Keratinocyte (primary cell): ENCODE results near the gene RNPEP. TPM values are rescaled to one million over a fixed set of nuclear protein-coding genes. Genes with fewer than 3 reads are reported as not detected.

Experiments
- DNase-seq: peaks from one replicate; pipeline ENCODE4 v3.0.0-alpha.2; 2011; ENCODE audit warnings: low read depth, missing footprints, low spot score
- FAIRE-seq: peaks from 2 replicates; lab custom pipeline; 2011; peaks lifted over from hg19 to GRCh38; lab: Jason Lieb, UNC
- H2AFZ ChIP-seq: 2 replicates; pipeline ENCODE4 v1.6.0; 2012; ENCODE audit warnings: low read length, control low read depth, inconsistent platforms; ENCODE audit not compliant: control insufficient read depth
- H3K27ac ChIP-seq: 2 replicates; pipeline ENCODE4 v1.5.1; 2011; ENCODE audit warnings: low read length; ENCODE audit not compliant: control insufficient read depth, insufficient read depth
- H3K27me3 ChIP-seq: 3 replicates; pipeline ENCODE4 v1.6.0; 2011; ENCODE audit warnings: low read length; ENCODE audit not compliant: control insufficient read depth, insufficient read depth; ENCODE audit errors: extremely low read depth
- H3K36me3 ChIP-seq, 2 experiments: 2 replicates in 1 of 2; 3 replicates in 1 of 2; pipeline ENCODE4 v1.5.1; 2011; ENCODE audit warnings: low read length in 2 of 2, mild to moderate bottlenecking in 1 of 2; ENCODE audit not compliant: control insufficient read depth in 2 of 2, insufficient read depth in 2 of 2; ENCODE audit errors: extremely low read depth in 1 of 2
- H3K4me1 ChIP-seq: 3 replicates; pipeline ENCODE4 v1.5.1; 2011; ENCODE audit warnings: low read length; ENCODE audit not compliant: control insufficient read depth, insufficient read depth; ENCODE audit errors: extremely low read depth
- H3K4me2 ChIP-seq: 3 replicates; pipeline ENCODE4 v1.6.0; 2011; ENCODE audit warnings: low read depth, low read length; ENCODE audit not compliant: control insufficient read depth, insufficient read depth; ENCODE audit errors: extremely low read depth
- H3K4me3 ChIP-seq, 3 experiments: fragments of 200-600 bp in 1 of 3; sonication (generic) in 1 of 3; 2 replicates in 2 of 3; 3 replicates in 1 of 3; pipeline ENCODE4 v1.5.1; 2011 to 2016; ENCODE audit warnings: low read length in 3 of 3, mild to moderate bottlenecking in 3 of 3, control low read depth in 2 of 3, inconsistent platforms in 1 of 3, low read depth in 1 of 3, mixed read lengths in 1 of 3, mixed run types in 1 of 3, moderate library complexity in 1 of 3; ENCODE audit not compliant: control insufficient read depth in 2 of 3, insufficient read depth in 2 of 3; ENCODE audit errors: extremely low read depth in 1 of 3
- H3K79me2 ChIP-seq: 2 replicates; pipeline ENCODE4 v1.6.0; 2012; ENCODE audit warnings: low read length; ENCODE audit not compliant: control insufficient read depth, insufficient read depth
- H3K9ac ChIP-seq: 3 replicates; pipeline ENCODE4 v1.6.0; 2011; ENCODE audit warnings: low read length; ENCODE audit not compliant: control insufficient read depth, insufficient read depth; ENCODE audit errors: extremely low read depth
- H3K9me1 ChIP-seq: 3 replicates; pipeline ENCODE4 v1.6.0; 2011; ENCODE audit warnings: low read length; ENCODE audit not compliant: control insufficient read depth, insufficient read depth; ENCODE audit errors: extremely low read depth
- H3K9me3 ChIP-seq: 2 replicates; pipeline ENCODE4 v1.5.1; 2012; ENCODE audit warnings: low read depth, low read length; ENCODE audit not compliant: control insufficient read depth
- H4K20me1 ChIP-seq: 3 replicates; pipeline ENCODE4 v1.6.0; 2011; ENCODE audit warnings: low read length; ENCODE audit not compliant: control insufficient read depth, insufficient read depth; ENCODE audit errors: extremely low read depth
- EZH2 ChIP-seq: IDR thresholded peaks from one replicate; pipeline ENCODE4 v1.6.1; 2012; ENCODE audit warnings: inconsistent platforms, mild to moderate bottlenecking, low read length, moderate library complexity
- dilution Hi-C: fragments of 300-500 bp; cut with MboI; formaldehyde crosslinking; loops from one replicate; pipeline ENCODE4 v1.7.0; 2020; ENCODE audit warnings: low sequenced_read_pairs; ENCODE audit not compliant: extremely low pct_ligation_motif_present
- polyA plus RNA-seq, 5 experiments: library from polyadenylated mRNA; depleted of rRNA in 3 of 5; stranded (reverse) in 3 of 5; stranded (forward) in 1 of 5; unstranded in 1 of 5; fragments of >200 nt; gene quantifications; 1 replicate in 1 of 5; 2 replicates in 3 of 5; 3 replicates in 1 of 5; pipeline versions ENCODE4 v1.2.1 to v1.2.3, GENCODE V29; 2011 to 2012; ENCODE audit warnings: missing spikeins in 2 of 5, low read depth in 1 of 5, low replicate concordance in 1 of 5
- TF ChIP-seq, protein P1 (sequence below), 3 experiments: IDR thresholded peaks in 1 of 3; conservative IDR thresholded peaks in 1 of 3; optimal IDR thresholded peaks in 1 of 3; 2 replicates in 2 of 3; 3 replicates in 1 of 3; pipeline versions ENCODE3 to v1.5.1; 2011; ENCODE audit warnings: low read length in 3 of 3, mild to moderate bottlenecking in 3 of 3, moderate library complexity in 2 of 3, control low read depth in 1 of 3, inconsistent platforms in 1 of 3; ENCODE audit not compliant: insufficient read depth in 2 of 3; ENCODE audit errors: extremely low read depth in 1 of 3

Gene RNPEP
- polyA plus RNA-seq, 1 donor (not counting 4 experiments of a cell fraction or from before 2014, with no cell fraction given), result 63.0 TPM

GRCh38 chr1:202002507-202002906 lies 20.1 kb downstream of the RNPEP start:
- no peaks in the 10 kb centered on the region for H3K9me1 ChIP-seq
- no peaks in the 10 kb centered on the region for H4K20me1 ChIP-seq
- H3K4me3 ChIP-seq, result no peak overlapping the region
- TF ChIP-seq, protein P1, sequence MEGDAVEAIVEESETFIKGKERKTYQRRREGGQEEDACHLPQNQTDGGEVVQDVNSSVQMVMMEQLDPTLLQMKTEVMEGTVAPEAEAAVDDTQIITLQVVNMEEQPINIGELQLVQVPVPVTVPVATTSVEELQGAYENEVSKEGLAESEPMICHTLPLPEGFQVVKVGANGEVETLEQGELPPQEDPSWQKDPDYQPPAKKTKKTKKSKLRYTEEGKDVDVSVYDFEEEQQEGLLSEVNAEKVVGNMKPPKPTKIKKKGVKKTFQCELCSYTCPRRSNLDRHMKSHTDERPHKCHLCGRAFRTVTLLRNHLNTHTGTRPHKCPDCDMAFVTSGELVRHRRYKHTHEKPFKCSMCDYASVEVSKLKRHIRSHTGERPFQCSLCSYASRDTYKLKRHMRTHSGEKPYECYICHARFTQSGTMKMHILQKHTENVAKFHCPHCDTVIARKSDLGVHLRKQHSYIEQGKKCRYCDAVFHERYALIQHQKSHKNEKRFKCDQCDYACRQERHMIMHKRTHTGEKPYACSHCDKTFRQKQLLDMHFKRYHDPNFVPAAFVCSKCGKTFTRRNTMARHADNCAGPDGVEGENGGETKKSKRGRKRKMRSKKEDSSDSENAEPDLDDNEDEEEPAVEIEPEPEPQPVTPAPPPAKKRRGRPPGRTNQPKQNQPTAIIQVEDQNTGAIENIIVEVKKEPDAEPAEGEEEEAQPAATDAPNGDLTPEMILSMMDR (optimal IDR thresholded peaks at IDR 0.05 in 1 of 3, IDR thresholded peaks at IDR 0.05 in 1 of 3, conservative IDR thresholded peaks at IDR 0.05 in 1 of 3; ENCODE audit: extremely low read depth in 1 of 3, insufficient read depth in 2 of 3, low read length in 3 of 3), result no peak
- no peak for TF ChIP-seq EZH2
- H3K4me1 ChIP-seq, result peaks cover 7% of the 10 kb centered on the region
- H3K4me2 ChIP-seq, result no peak overlapping the region
- H3K27me3 ChIP-seq, result no peaks in the 10 kb centered on the region
- dilution Hi-C loops, result no loop called here
- FAIRE-seq, result no peak
- no peak for DNase-seq
- H3K9me3 ChIP-seq, result no peaks in the 10 kb centered on the region
- no peak overlapping the region for H3K9ac ChIP-seq
- no peaks in the 10 kb centered on the region for H3K79me2 ChIP-seq
- H3K36me3 ChIP-seq, result peaks cover 31 to 36% of the 10 kb centered on the region in 2 experiments
- no peak overlapping the region for H3K27ac ChIP-seq
- no peak overlapping the region for H2AFZ ChIP-seq

DNA sequence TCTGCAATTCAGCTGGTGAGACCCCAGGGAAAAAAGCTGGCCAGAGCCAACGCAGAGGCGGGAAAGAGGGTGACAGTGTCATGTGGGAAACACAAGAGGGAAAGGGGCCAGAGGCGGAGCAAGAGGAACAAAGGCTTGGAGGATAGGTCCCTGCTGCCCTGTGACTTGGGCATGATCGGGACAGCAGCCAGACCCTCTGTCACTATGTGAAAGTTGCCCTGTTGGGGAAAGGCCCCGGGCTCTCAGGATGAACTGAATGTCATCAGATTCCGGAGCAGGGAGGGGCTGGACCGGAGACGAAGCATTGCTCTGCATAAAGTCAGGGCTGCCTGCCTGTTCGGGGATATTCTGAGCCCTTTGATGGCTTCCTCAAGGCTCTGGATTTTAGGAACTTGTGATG lies 22.3 kb downstream of the RNPEP start:
- dilution Hi-C loops, result no loop called here
- TF ChIP-seq, protein P1 (optimal IDR thresholded peaks at IDR 0.05 in 1 of 3, IDR thresholded peaks at IDR 0.05 in 1 of 3, conservative IDR thresholded peaks at IDR 0.05 in 1 of 3; ENCODE audit: extremely low read depth in 1 of 3, insufficient read depth in 2 of 3, low read length in 3 of 3), result no peak
- no peak for TF ChIP-seq EZH2
- Histone ChIP-seq H3K36me3 (peaks cover 31 to 34% of the 10 kb centered on the region in 2 experiments), H3K9me3 (no peaks in the 10 kb centered on the region), H4K20me1 (no peaks in the 10 kb centered on the region), H3K27me3 (no peaks in the 10 kb centered on the region), H3K4me1 (peaks cover 24% of the 10 kb centered on the region), H3K9me1 (peaks cover 2% of the 10 kb centered on the region), H3K27ac (no peak overlapping the region), H3K4me3 (no peak overlapping the region), H2AFZ (no peak overlapping the region), H3K9ac (no peak overlapping the region), H3K4me2 (no peak overlapping the region), H3K79me2 (no peaks in the 10 kb centered on the region)
- no peak for FAIRE-seq
- DNase-seq, result no peak
